Measurements from ENCODE around the gene INPP4B. TPM values are rescaled to one million over a fixed set of nuclear protein-coding genes. Genes with fewer than 3 reads are reported as not detected.

INPP4B gene
- total and polyA plus RNA-seq, 2 donors (not counting 1 experiment from before 2014, with no cell fraction given): 19.7 to 22.2 TPM

GRCh38 chr4:142701017-142701416 lies 145.1 kb downstream of the INPP4B start:
- Histone ChIP-seq H2AFZ (ENCODE audit: low read length) (no peak overlapping the region), H3K27me3 (ENCODE audit: control insufficient read depth, insufficient read depth, low read length) (no peaks in the 10 kb centered on the region), H4K20me1 (ENCODE audit: control insufficient read depth, extremely low read depth, insufficient read depth, low read length) (no peaks in the 10 kb centered on the region), H3K9ac (ENCODE audit: insufficient read depth, low read length) (no peak overlapping the region), H3K27ac (ENCODE audit: insufficient read depth, low read length) (no peak overlapping the region), H3K79me2 (ENCODE audit: control insufficient read depth, insufficient read depth, low read length) (no peaks in the 10 kb centered on the region), H3K4me2 (ENCODE audit: extremely low read depth, insufficient read depth, low read length) (no peak overlapping the region), H3K4me3 (replicated peaks in 1 of 4; ENCODE audit: control extremely low read depth in 1 of 4, insufficient read depth in 1 of 4, low read depth in 3 of 4, low read length in 4 of 4) (no peak overlapping the region), H3K4me1 (ENCODE audit: control insufficient read depth, extremely low read depth, insufficient read depth, low read length) (no peaks in the 10 kb centered on the region), H3K9me3 (ENCODE audit: control insufficient read depth, insufficient read depth, low read depth, low read length) (no peaks in the 10 kb centered on the region), H3K36me3 (ENCODE audit: control insufficient read depth, insufficient read depth, low read length) (no peaks in the 10 kb centered on the region)
- DNase-seq (ENCODE audit: low read depth in 2 of 2): no peak
- no peak for TF ChIP-seq EZH2 (IDR thresholded peaks at IDR 0.05; ENCODE audit: low read length, missing control alignments)
- TF ChIP-seq, protein P1, sequence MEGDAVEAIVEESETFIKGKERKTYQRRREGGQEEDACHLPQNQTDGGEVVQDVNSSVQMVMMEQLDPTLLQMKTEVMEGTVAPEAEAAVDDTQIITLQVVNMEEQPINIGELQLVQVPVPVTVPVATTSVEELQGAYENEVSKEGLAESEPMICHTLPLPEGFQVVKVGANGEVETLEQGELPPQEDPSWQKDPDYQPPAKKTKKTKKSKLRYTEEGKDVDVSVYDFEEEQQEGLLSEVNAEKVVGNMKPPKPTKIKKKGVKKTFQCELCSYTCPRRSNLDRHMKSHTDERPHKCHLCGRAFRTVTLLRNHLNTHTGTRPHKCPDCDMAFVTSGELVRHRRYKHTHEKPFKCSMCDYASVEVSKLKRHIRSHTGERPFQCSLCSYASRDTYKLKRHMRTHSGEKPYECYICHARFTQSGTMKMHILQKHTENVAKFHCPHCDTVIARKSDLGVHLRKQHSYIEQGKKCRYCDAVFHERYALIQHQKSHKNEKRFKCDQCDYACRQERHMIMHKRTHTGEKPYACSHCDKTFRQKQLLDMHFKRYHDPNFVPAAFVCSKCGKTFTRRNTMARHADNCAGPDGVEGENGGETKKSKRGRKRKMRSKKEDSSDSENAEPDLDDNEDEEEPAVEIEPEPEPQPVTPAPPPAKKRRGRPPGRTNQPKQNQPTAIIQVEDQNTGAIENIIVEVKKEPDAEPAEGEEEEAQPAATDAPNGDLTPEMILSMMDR (conservative IDR thresholded peaks at IDR 0.05 in 1 of 2, IDR thresholded peaks at IDR 0.05 in 1 of 2; ENCODE audit: low read depth in 1 of 2, low read length in 2 of 2): no peak

GRCh38 chr4:142700531-142700930 lies 145.6 kb downstream of the INPP4B start:
- TF ChIP-seq EZH2 (IDR thresholded peaks at IDR 0.05; ENCODE audit: low read length, missing control alignments): no peak
- TF ChIP-seq, protein P1 (conservative IDR thresholded peaks at IDR 0.05 in 1 of 2, IDR thresholded peaks at IDR 0.05 in 1 of 2; ENCODE audit: low read depth in 1 of 2, low read length in 2 of 2): no peak
- no peaks in the 10 kb centered on the region for H3K36me3 ChIP-seq (ENCODE audit: control insufficient read depth, insufficient read depth, low read length)
- DNase-seq (ENCODE audit: low read depth in 2 of 2): no peak
- H3K27me3 ChIP-seq (ENCODE audit: control insufficient read depth, insufficient read depth, low read length): no peaks in the 10 kb centered on the region
- no peak overlapping the region for H3K4me3 ChIP-seq (replicated peaks in 1 of 4; ENCODE audit: control extremely low read depth in 1 of 4, insufficient read depth in 1 of 4, low read depth in 3 of 4, low read length in 4 of 4)
- H3K79me2 ChIP-seq (ENCODE audit: control insufficient read depth, insufficient read depth, low read length): no peaks in the 10 kb centered on the region
- H3K27ac ChIP-seq (ENCODE audit: insufficient read depth, low read length): no peak overlapping the region
- no peaks in the 10 kb centered on the region for H4K20me1 ChIP-seq (ENCODE audit: control insufficient read depth, extremely low read depth, insufficient read depth, low read length)
- H3K9me3 ChIP-seq (ENCODE audit: control insufficient read depth, insufficient read depth, low read depth, low read length): no peaks in the 10 kb centered on the region
- no peaks in the 10 kb centered on the region for H3K4me1 ChIP-seq (ENCODE audit: control insufficient read depth, extremely low read depth, insufficient read depth, low read length)
- no peak overlapping the region for H3K4me2 ChIP-seq (ENCODE audit: extremely low read depth, insufficient read depth, low read length)
- H3K9ac ChIP-seq (ENCODE audit: insufficient read depth, low read length): no peak overlapping the region
- no peak overlapping the region for H2AFZ ChIP-seq (ENCODE audit: low read length)

DNA sequence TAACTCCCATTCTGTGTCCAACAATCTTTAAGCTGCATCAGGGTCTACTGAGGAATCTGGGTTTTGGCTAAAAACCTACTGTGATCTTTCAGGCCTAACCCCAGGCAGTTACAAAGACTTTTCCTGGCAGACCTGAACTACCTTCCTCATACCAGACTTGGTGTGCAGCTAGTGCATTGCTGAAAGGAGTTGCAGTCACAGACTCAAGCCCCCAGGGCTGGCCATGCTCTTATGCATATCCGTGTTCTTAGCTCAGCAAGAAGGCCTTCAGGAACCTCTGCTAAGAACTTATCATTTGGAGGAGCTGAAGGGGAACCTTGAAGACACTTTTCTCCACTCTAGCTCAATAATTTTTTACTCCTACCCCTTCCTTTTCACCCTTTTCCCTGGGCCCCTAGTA lies 147.5 kb downstream of the INPP4B start:
- Histone ChIP-seq H4K20me1 (ENCODE audit: control insufficient read depth, extremely low read depth, insufficient read depth, low read length) (no peaks in the 10 kb centered on the region), H3K9ac (ENCODE audit: insufficient read depth, low read length) (no peak overlapping the region), H3K4me2 (ENCODE audit: extremely low read depth, insufficient read depth, low read length) (no peak overlapping the region), H3K36me3 (ENCODE audit: control insufficient read depth, insufficient read depth, low read length) (no peaks in the 10 kb centered on the region), H3K4me1 (ENCODE audit: control insufficient read depth, extremely low read depth, insufficient read depth, low read length) (no peaks in the 10 kb centered on the region), H2AFZ (ENCODE audit: low read length) (no peak overlapping the region), H3K4me3 (replicated peaks in 1 of 4; ENCODE audit: control extremely low read depth in 1 of 4, insufficient read depth in 1 of 4, low read depth in 3 of 4, low read length in 4 of 4) (no peak overlapping the region), H3K27me3 (ENCODE audit: control insufficient read depth, insufficient read depth, low read length) (no peaks in the 10 kb centered on the region), H3K79me2 (ENCODE audit: control insufficient read depth, insufficient read depth, low read length) (no peaks in the 10 kb centered on the region), H3K9me3 (ENCODE audit: control insufficient read depth, insufficient read depth, low read depth, low read length) (no peaks in the 10 kb centered on the region), H3K27ac (ENCODE audit: insufficient read depth, low read length) (no peak overlapping the region)
- DNase-seq (ENCODE audit: low read depth in 2 of 2): no peak
- TF ChIP-seq EZH2 (IDR thresholded peaks at IDR 0.05; ENCODE audit: low read length, missing control alignments): no peak
- TF ChIP-seq, protein P1 (conservative IDR thresholded peaks at IDR 0.05 in 1 of 2, IDR thresholded peaks at IDR 0.05 in 1 of 2; ENCODE audit: low read depth in 1 of 2, low read length in 2 of 2): no peak

Measured in fibroblast of lung (primary cell).